Aorta (tissue), 5 donors: ENCODE results near the gene CDC5L. TPM values are rescaled to one million over a fixed set of nuclear protein-coding genes. Genes with fewer than 3 reads are reported as not detected.

Experiments used
- ATAC-seq: fragments of 200-7000 bp; cut with Tn5 transposase; one replicate; pipeline ENCODE4 v1.9.1; 2022; ENCODE audit warnings: moderate library complexity; ENCODE audit not compliant: low FRiP score
- DNase-seq, 2 donors: peaks; one replicate each; pipeline ENCODE4 v3.0.0-alpha.2; 2020
- H3K27ac ChIP-seq, 2 donors: one replicate each; pipeline ENCODE4 v1.5.1; 2013; ENCODE audit warnings: low read length in 2 of 2, mild to moderate bottlenecking in 2 of 2, moderate library complexity in 2 of 2, control low read depth in 1 of 2, inconsistent platforms in 1 of 2, low read depth in 1 of 2
- H3K27me3 ChIP-seq, 2 donors: one replicate each; pipeline ENCODE4 v1.6.1; 2013; ENCODE audit warnings: control low read depth in 1 of 2, low read length in 1 of 2, mild to moderate bottlenecking in 1 of 2, moderate library complexity in 1 of 2; ENCODE audit not compliant: insufficient read depth in 2 of 2, control insufficient read depth in 1 of 2
- H3K36me3 ChIP-seq, 2 donors: one replicate each; pipeline ENCODE4 v1.6.1; 2013; ENCODE audit warnings: control low read depth in 1 of 2, low read length in 1 of 2, mild to moderate bottlenecking in 1 of 2; ENCODE audit not compliant: insufficient read depth in 2 of 2, control insufficient read depth in 1 of 2
- H3K4me1 ChIP-seq, 2 donors: one replicate each; pipeline ENCODE4 v1.6.1; 2013; ENCODE audit warnings: low read length in 2 of 2, control low read depth in 1 of 2, mild to moderate bottlenecking in 1 of 2, moderate library complexity in 1 of 2; ENCODE audit not compliant: insufficient read depth in 2 of 2, control insufficient read depth in 1 of 2
- H3K4me3 ChIP-seq, 2 donors: one replicate each; pipeline ENCODE4 v1.5.1; 2013; ENCODE audit warnings: low read length in 2 of 2, control low read depth in 1 of 2, mild to moderate bottlenecking in 1 of 2
- H3K9me3 ChIP-seq: one replicate; pipeline ENCODE4 v1.6.1; 2013; ENCODE audit warnings: mild to moderate bottlenecking, low read length; ENCODE audit not compliant: control insufficient read depth
- WGBS, 2 donors: extraction: QIAGEN DNeasy Blood & Tissue Kit; methylation state at CpG; one replicate each; pipeline ENCODE4 v1.1.7; 2013; 5-methylcytosine and 5-hydroxymethylcytosine counted together
- intact Hi-C, 2 donors: fragments of 100-400 bp; cut with DNase I; formaldehyde crosslinking; loops; one replicate each; pipeline versions ENCODE4 v1.14.2 to v1.15.0; 2022
- polyA plus RNA-seq, 2 donors: library from polyadenylated mRNA; stranded (reverse); fragments of 200-250 nt; gene quantifications; one replicate each; pipeline ENCODE4 v1.2.3, GENCODE V29; 2013
- total RNA-seq, 2 donors: library from RNA; stranded (reverse); fragmentation: NEBNext Ultra II Directional; extraction: Animal tissue kit (Norgen Biotek cat#: 25700); gene quantifications; one replicate each; pipeline ENCODE4 v1.2.1, GENCODE V29; 2021
- donor health status: healthy with polysubstance abuse.
- donor health status: Bipolar disorder and iron deficiency.
- donor health status: DM: no; HTN: no; CAD: no.
- donor health status: DM: no; HTN: no; CAD: no.
- donor health status: DM: yes; HTN: yes; CAD: no.

The CDC5L gene
- total and polyA plus RNA-seq, 4 donors = 7.0 to 22.6 (median 13.9) TPM

- Histone ChIP-seq H3K36me3 (peaks cover 0 to 7% of the 10 kb centered on the region in 2 donors), H3K4me3 (no peak overlapping the region), H3K4me1 (peaks cover 0 to 4% of the 10 kb centered on the region in 2 donors), H3K27ac (no peak overlapping the region), H3K9me3 (no peaks in the 10 kb centered on the region), H3K27me3 (no peaks in the 10 kb centered on the region)
- DNase-seq = no peak
- no peak for ATAC-seq
- intact Hi-C loops = no loop called here
- WGBS, 2 donors = 91 to 100% methylated on average over 2 of the region's 2 CpGs
Observed at GRCh38 chr6:44400572-44400971, 13.1 kb downstream of the CDC5L start.

DNA sequence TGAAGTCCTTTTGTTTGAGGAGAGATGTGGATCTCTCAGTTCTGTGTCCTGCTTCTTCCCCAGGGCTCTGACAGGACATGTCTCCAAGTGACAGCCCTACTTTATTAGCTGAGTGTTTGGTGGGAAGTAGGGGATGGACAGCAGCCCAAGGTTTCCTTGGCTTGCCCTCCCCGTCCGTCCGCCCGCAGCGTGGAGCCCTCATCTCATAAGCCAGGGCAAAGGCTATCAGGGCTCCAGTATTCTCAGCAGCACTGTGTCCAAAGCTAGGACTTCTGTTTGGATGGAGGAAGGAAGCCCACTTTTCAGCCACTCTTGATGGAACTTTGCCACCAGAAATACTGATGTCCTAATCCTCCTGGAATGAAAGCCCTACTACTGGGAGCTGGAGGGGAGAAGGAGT is 13.6 kb downstream of the CDC5L start:
- no peaks in the 10 kb centered on the region for H3K9me3 ChIP-seq
- DNase-seq (no peak), ATAC-seq (no peak)
- H3K4me3 ChIP-seq = no peak overlapping the region
- WGBS, 2 donors = 7 to 18% methylated on average over 5 of the region's 5 CpGs
- peaks cover 0 to 7% of the 10 kb centered on the region in 2 donors for H3K36me3 ChIP-seq
- intact Hi-C loops = no loop called here
- no peaks in the 10 kb centered on the region for H3K27me3 ChIP-seq
- H3K4me1 ChIP-seq = peaks cover 0 to 4% of the 10 kb centered on the region in 2 donors
- H3K27ac ChIP-seq = peak overlapping the region in 1 of 2 donors; percentile 10

DNA sequence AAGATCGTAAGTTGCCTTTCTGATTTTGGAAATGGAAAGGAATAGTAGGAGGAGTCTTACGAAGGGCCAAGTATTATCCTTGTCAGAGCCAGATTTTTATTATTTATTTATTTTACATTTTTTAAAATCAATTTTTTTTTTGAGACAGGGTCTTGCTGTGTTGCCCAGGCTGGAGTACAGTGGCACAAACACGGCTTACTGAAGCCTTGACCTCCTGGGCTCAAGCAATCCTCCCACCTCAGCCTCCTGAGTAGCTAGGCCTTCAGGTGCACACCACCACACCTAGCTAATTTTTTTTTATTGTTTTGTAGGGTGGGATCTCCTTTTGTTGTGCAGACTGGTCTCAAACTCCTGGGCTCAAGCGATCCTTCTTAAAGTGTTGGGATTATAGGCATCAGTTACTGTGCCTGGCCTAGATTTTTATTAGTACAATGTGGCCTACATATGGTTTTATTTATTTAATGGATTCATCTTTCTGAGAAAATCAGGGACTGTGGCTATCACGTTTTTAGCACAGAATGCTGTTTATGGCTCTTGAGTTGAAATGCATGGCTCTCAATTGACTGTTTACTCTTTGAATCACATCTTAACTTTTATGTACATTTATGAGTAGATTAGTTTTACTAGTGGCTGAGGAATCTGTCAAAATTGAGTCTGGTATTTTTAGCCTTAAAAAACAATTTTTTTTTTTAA is 16.7 kb downstream of the CDC5L start:
- peaks cover 0 to 4% of the 10 kb centered on the region in 2 donors for H3K4me1 ChIP-seq
- WGBS, 2 donors = 86 to 89% methylated on average over 5 of the region's 5 CpGs
- H3K36me3 ChIP-seq = peaks cover 7 to 9% of the 10 kb centered on the region in 2 donors
- H3K9me3 ChIP-seq = no peaks in the 10 kb centered on the region
- DNase-seq (no peak), ATAC-seq (no peak)
- H3K27ac ChIP-seq = no peak overlapping the region
- H3K4me3 ChIP-seq = no peak overlapping the region
- intact Hi-C loops = no loop called here
- no peaks in the 10 kb centered on the region for H3K27me3 ChIP-seq

- intact Hi-C loops = no loop called here
- H3K27me3 ChIP-seq = no peaks in the 10 kb centered on the region
- no peak for DNase-seq
- H3K27ac ChIP-seq = no peak overlapping the region
- H3K4me1 ChIP-seq = peaks cover 0 to 4% of the 10 kb centered on the region in 2 donors
- H3K36me3 ChIP-seq = peaks cover 7 to 9% of the 10 kb centered on the region in 2 donors
- H3K4me3 ChIP-seq = no peak overlapping the region
- no peak for ATAC-seq
- 67 to 72% methylated on average over 1 of the region's 1 CpG for WGBS, 2 donors
- no peaks in the 10 kb centered on the region for H3K9me3 ChIP-seq
Observed at GRCh38 chr6:44404715-44405099, 17.2 kb downstream of the CDC5L start.

GRCh38 chr6:44407951-44408670 is 20.6 kb downstream of the CDC5L start:
- peaks cover 2 to 4% of the 10 kb centered on the region in 2 donors for H3K4me1 ChIP-seq
- WGBS, 2 donors = 92 to 93% methylated on average over 11 of the region's 11 CpGs
- ATAC-seq = no peak
- no peak overlapping the region for H3K4me3 ChIP-seq
- intact Hi-C loops = no loop called here
- H3K27ac ChIP-seq = no peak overlapping the region
- H3K27me3 ChIP-seq = no peaks in the 10 kb centered on the region
- H3K9me3 ChIP-seq = no peaks in the 10 kb centered on the region
- no peak for DNase-seq
- H3K36me3 ChIP-seq = peaks cover 9 to 10% of the 10 kb centered on the region in 2 donors

- intact Hi-C loops = no loop called here
- Histone ChIP-seq H3K9me3 (no peaks in the 10 kb centered on the region), H3K27me3 (no peaks in the 10 kb centered on the region), H3K27ac (no peak overlapping the region), H3K36me3 (peaks cover 7 to 10% of the 10 kb centered on the region in 2 donors), H3K4me3 (no peak overlapping the region), H3K4me1 (peaks cover 0 to 2% of the 10 kb centered on the region in 2 donors)
- 74 to 75% methylated on average over 7 of the region's 7 CpGs for WGBS, 2 donors
- ATAC-seq (no peak), DNase-seq (no peak)
Observed at GRCh38 chr6:44409207-44409794, 21.8 kb downstream of the CDC5L start.

GRCh38 chr6:44410363-44410762 is 22.9 kb downstream of the CDC5L start:
- Histone ChIP-seq H3K9me3 (no peaks in the 10 kb centered on the region), H3K36me3 (peaks cover 5 to 10% of the 10 kb centered on the region in 2 donors), H3K27ac (no peak overlapping the region), H3K27me3 (no peaks in the 10 kb centered on the region), H3K4me1 (peaks cover 0 to 2% of the 10 kb centered on the region in 2 donors), H3K4me3 (no peak overlapping the region)
- ATAC-seq = no peak
- intact Hi-C loops = no loop called here
- WGBS, 2 donors = 90 to 96% methylated on average over 1 of the region's 1 CpG
- DNase-seq = no peak

GRCh38 chr6:44411141-44411540 is 23.6 kb downstream of the CDC5L start:
- Histone ChIP-seq H3K9me3 (no peaks in the 10 kb centered on the region), H3K4me3 (no peak overlapping the region), H3K27ac (no peak overlapping the region), H3K27me3 (no peaks in the 10 kb centered on the region), H3K36me3 (peaks cover 6 to 10% of the 10 kb centered on the region in 2 donors), H3K4me1 (peaks cover 0 to 2% of the 10 kb centered on the region in 2 donors)
- ATAC-seq (no peak), DNase-seq (no peak)
- 52 to 53% methylated on average over 1 of the region's 1 CpG for WGBS, 2 donors
- intact Hi-C loops = no loop called here
